ENCODE results near the gene PCDHGA9.
"Not testable (repeated sequence)": the region's sequence is repeated elsewhere in the genome, so short reads cannot be mapped to it uniquely, and the experiment has no call there.

- TF ChIP-seq, protein P1, sequence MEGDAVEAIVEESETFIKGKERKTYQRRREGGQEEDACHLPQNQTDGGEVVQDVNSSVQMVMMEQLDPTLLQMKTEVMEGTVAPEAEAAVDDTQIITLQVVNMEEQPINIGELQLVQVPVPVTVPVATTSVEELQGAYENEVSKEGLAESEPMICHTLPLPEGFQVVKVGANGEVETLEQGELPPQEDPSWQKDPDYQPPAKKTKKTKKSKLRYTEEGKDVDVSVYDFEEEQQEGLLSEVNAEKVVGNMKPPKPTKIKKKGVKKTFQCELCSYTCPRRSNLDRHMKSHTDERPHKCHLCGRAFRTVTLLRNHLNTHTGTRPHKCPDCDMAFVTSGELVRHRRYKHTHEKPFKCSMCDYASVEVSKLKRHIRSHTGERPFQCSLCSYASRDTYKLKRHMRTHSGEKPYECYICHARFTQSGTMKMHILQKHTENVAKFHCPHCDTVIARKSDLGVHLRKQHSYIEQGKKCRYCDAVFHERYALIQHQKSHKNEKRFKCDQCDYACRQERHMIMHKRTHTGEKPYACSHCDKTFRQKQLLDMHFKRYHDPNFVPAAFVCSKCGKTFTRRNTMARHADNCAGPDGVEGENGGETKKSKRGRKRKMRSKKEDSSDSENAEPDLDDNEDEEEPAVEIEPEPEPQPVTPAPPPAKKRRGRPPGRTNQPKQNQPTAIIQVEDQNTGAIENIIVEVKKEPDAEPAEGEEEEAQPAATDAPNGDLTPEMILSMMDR (IDR thresholded peaks at IDR 0.05; ENCODE audit: low read depth, low read length) = peak; percentile 1
- not testable (repeated sequence) for TF ChIP-seq POLR2A (IDR thresholded peaks at IDR 0.05; ENCODE audit: extremely low read depth, insufficient read length); MYC (IDR thresholded peaks at IDR 0.05; ENCODE audit: low read depth, low read length)
- TF ChIP-seq, protein P2, sequence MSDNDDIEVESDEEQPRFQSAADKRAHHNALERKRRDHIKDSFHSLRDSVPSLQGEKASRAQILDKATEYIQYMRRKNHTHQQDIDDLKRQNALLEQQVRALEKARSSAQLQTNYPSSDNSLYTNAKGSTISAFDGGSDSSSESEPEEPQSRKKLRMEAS (IDR thresholded peaks at IDR 0.05; ENCODE audit: low read depth, low read length) = not testable (repeated sequence)
These were observed 27.0 kb upstream of the PCDHGA9 start for GRCh38 chr5:141375444-141376155.

All from NB4 (cell line).